Measurements from ENCODE around the gene IMMP2L.
"Not testable (repeated sequence)": the region's sequence is repeated elsewhere in the genome, so short reads cannot be mapped to it uniquely, and the experiment has no call there.

IMMP2L gene

GRCh38 chr7:111091593-111092358 is 470.5 kb downstream of the IMMP2L start:
- DNase-seq: no peak

DNA sequence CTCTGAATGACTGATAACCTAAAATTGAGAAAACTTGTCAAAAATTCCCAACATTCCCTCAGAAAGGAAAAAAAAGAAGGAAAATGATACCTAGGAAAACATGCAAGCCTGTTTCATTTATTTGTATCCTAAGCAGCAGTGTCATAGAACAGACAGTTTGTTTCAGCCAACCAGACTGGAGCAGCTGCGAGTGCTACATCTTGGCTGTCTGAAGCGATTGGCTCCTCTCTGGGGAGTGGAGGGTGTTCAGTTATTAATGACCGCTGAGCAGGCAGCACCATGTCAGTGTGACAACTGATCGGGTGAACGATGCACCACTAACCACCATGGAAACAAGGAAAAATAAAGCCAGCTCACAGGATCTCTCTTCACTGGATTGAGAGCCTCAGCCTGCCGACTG is 471.4 kb downstream of the IMMP2L start, which contains the start of gene LRRN3:
TSS of gene LRRN3 (plus strand) at position 282 of the 400 bp plus-strand sequence. CDS start 31,646 bp downstream, outside the sequence.
- peak; percentile 20 to 25 for DNase-seq

GRCh38 chr7:111089822-111090426 is 472.4 kb downstream of the IMMP2L start:
- no peak for DNase-seq

- DNase-seq: no peak
Measured at GRCh38 chr7:111088328-111088727, 474.0 kb downstream of the IMMP2L start.

GRCh38 chr7:111086532-111086931 is 475.8 kb downstream of the IMMP2L start:
- DNase-seq: peak; percentile 21 to 26

GRCh38 chr7:111085356-111085755 is 476.9 kb downstream of the IMMP2L start:
- no peak for DNase-seq

DNA sequence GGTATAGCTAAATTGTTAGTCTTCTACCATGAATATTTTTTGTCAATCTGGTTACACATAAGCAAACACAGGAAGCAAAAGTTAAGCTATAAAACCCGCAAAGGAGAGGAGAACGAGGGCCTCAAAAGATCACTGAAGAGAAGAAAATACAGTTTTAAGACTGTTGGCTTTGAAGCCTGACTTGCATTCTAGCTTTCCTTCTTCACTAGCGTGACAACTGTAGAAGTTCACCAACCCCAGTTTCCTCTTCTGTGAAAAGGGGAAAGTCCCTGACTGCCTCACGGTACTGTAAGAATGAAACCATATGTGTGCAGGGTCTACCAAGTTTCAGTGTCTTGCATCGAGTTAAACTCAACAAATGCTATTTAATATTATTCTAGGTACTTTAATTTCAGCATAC is 478.9 kb downstream of the IMMP2L start:
- peak; percentile 46 to 51 for DNase-seq

- DNase-seq: no peak
Measured at GRCh38 chr7:111082351-111082750, 479.9 kb downstream of the IMMP2L start.

DNA sequence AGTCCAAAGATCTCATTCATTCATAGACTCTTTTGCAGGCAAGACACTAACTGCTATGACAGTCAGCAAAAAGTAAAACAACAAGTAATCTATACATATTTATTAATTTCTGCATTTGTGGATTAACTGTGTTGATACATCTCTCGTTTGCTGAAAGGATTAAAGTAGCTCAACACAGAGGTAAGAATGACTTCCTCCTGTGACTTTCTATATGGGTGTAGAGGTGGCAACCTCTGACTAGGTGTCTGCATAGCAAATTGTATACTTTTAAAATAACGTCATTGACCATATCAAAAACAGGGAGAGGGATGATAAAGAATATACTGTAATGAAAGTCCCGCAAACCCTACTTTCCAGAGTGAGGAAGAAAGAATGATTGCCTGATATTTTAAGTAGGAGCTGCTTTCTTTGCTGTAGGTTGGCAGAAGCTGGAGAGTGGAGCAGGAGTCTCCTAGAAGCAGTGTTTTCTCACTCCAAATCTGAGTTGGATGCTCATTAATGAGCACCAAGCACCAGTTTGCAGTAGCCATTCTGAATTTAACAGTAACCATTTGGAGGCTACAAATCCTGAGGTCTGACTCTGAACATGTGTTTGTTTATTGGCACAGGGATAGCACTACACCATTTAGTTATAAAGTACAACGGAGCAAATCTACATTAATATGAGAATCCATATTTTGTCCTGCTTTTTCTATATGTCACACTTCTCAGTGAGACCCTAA is 480.6 kb downstream of the IMMP2L start:
- DNase-seq: no peak

- DNase-seq: no peak
Measured at GRCh38 chr7:111080495-111081105, 481.7 kb downstream of the IMMP2L start.

DNA sequence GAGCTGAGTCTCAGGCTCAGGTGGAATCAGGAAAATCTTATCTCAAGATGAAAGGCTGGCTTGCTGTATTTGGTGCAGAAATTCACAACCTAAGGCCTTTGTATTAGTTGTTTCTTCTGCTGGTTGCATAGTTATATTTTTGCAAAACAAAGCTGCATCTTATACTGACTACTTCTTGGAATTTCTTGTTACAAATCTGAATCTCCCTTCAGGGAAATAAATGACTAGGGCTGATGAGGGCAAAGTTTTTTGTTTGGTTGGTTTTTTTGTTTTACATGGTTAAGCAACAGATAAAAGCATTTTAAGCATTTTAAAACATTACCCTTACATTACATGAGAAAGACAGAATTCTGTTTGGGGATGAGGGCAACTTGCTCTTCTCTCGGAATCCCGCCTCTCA is 485.3 kb downstream of the IMMP2L start:
- DNase-seq: no peak

- DNase-seq: peak in 1 of 2 donors; percentile 17
Measured at GRCh38 chr7:111076205-111076604, 486.1 kb downstream of the IMMP2L start.

DNA sequence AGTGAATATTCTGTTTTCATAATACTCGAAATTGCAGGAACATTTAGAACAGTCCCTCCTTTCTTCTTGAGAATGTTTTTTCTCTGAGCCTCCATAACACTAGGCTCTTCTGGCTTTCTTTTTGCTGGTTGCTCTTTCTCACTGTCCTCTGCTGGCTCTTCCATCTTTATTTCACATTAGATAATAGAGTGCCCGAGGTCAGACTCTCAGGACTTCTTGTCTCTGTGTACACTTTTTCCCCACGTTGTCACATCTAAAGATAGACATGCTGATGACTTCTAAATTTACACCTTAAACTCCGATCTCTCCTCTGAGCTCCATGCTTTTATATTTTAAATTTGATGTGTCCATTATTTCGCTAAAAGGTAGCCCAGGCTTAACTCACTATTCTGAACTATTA is 486.8 kb downstream of the IMMP2L start:
- DNase-seq: no peak

DNA sequence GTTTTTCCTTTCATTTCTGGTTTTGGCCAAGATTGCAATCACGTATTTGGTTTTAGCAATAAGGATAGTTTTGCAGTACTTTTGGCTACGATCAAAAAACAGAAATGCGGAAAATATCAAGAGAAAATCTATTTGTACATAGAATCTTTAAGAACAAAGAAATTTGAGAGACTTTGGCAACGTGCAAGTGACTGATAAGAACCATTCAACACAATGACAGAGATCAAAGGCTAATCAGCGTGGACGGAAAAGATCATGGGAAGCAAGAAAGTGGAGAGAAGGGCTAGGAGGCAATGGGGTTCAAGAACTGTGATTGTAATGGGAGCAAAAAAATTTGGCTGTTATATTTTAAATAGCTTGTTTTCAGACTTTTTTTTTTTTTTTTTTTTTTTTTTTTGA is 487.5 kb downstream of the IMMP2L start:
- no peak for DNase-seq

DNA sequence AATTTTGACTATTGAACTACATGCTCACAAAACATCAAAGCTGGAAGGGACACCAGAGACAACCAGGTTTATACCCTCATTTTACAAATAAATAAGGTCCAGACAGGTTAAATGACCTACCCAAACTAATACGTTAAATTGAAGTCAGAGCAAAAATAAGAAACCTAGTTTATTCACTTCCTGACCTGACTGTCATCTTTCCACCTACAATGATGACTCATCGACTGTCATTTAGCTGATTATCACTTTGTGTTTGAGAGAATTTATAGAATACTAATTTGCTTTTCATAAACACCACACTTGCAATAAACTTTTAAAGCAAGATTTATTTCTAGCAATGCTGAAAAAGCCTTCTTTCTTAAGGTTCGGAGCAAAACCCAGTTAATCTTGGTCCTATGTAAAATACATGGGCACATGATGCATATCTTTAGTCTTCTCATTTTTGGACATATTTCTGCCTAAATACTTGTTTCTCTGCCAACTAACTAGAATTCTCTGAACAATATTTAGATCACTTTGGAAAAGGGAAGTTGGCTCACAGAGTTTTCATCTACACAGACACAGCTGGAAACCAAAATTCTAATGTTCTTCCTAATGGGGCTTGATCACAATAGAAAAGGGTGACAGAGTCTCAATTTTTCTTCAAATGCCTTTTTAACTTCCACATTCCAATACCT is 488.1 kb downstream of the IMMP2L start:
- DNase-seq: no peak

DNA sequence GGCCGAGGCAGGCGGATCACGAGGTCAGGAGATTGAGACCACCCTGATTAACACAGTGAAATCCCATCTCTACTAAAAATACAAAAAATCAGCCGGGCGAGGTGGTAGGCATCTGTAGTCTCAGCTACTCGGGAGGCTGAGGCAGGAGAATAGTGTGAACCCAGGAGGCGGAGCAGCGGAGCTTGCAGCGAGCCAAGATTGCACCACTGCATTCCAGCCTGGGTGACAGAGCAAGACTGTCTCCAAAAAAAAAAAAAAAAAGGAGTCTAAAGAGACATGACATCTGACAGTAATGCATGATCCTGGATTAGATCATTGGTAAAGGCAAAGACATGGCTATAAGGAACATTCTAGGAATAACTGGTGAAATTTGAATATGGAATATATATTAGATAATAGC is 489.6 kb downstream of the IMMP2L start:
- DNase-seq: not testable (repeated sequence)

- no peak for DNase-seq
Measured at GRCh38 chr7:111071556-111071955, 490.7 kb downstream of the IMMP2L start.

DNA sequence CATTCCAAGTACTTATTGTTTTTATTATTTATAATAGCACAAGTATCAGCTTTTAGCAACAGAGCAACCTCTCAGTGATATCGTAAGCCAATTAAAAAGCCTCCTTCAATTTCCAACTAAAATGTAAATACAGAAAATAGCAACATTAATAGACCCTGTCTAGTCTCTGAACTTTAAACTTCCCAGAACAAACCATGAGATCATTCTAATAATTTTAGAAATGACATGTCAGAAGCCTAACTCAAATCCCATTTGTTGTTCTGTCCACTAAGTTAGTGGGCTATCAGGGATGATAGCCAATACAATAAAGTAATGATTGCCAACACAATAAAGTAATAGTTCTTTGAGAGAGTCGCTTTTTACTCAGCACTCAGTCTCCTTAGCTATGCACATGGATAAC is 493.7 kb downstream of the IMMP2L start:
- DNase-seq: no peak

- no peak for DNase-seq
Measured at GRCh38 chr7:111067682-111068081, 494.6 kb downstream of the IMMP2L start.

DNA sequence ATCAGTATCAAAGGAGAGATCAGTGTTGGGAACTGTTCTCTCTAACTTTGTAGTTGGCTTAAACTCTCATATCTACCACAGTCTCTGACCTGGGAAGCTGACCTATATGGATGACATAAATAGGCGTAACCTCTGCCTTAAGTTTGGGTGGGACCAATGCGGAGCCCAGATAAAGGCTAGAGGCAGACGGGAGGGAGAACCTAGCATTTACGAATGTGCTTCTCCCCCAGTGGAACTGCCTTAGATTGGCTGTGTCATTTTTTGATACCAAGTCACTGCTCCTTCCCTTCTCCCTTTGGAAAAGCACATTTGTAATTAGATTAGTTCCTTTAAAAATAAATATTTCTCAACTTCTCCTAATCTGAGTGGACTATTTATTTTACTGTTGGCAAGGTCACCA is 495.0 kb downstream of the IMMP2L start:
- no peak for DNase-seq

DNA sequence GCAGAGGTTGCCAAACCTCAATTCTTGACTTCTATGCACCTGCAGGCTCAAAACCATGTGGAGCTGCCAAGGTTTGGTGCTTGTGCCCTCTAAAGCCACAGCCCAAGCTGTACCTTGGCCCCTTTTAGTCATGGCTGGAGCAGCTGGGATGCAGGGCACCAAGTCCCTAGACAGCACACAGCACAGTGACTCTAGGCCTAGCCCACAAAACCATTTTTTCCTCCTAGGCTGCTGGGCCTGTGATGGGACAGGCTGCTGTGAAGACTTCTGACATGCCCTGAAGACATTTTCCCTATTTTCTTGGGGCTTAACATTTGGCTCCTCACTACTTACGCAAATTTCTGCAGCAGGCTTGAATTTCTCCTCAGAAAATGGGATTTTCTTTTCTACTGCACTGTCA is 499.1 kb downstream of the IMMP2L start:
- no peak for DNase-seq

- no peak for DNase-seq
Measured at GRCh38 chr7:111059833-111060232, 502.5 kb downstream of the IMMP2L start.

- DNase-seq: no peak
Measured at GRCh38 chr7:111057066-111057465, 505.2 kb downstream of the IMMP2L start.
